ENCODE data around the gene IKZF5. TPM values are rescaled to one million over a fixed set of nuclear protein-coding genes. Genes with fewer than 3 reads are reported as not detected.

IKZF5 gene
- total and polyA plus RNA-seq, 2 experiments from 2014 or later, result 6.9 to 10.5 TPM

DNA sequence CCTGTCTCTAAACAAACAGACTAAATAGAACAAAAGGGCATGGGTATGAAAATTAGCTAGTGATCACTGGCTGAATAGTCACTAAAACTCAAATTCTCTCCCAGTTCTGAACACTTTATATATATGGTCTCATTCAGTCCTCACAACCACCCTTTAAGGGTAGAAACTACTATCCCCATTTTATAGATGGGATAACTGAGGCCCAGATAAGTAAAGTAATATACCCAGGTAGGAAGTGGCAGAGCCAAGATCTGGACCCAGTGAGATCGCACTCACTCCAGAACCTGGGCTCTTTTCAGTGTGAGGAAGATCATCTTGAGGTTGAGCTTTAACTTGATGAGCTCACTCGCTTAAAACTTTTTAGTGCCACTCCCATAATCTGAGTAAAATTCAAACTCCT lies 23.9 kb downstream of the IKZF5 start (continued):
- TF ChIP-seq, protein P1, sequence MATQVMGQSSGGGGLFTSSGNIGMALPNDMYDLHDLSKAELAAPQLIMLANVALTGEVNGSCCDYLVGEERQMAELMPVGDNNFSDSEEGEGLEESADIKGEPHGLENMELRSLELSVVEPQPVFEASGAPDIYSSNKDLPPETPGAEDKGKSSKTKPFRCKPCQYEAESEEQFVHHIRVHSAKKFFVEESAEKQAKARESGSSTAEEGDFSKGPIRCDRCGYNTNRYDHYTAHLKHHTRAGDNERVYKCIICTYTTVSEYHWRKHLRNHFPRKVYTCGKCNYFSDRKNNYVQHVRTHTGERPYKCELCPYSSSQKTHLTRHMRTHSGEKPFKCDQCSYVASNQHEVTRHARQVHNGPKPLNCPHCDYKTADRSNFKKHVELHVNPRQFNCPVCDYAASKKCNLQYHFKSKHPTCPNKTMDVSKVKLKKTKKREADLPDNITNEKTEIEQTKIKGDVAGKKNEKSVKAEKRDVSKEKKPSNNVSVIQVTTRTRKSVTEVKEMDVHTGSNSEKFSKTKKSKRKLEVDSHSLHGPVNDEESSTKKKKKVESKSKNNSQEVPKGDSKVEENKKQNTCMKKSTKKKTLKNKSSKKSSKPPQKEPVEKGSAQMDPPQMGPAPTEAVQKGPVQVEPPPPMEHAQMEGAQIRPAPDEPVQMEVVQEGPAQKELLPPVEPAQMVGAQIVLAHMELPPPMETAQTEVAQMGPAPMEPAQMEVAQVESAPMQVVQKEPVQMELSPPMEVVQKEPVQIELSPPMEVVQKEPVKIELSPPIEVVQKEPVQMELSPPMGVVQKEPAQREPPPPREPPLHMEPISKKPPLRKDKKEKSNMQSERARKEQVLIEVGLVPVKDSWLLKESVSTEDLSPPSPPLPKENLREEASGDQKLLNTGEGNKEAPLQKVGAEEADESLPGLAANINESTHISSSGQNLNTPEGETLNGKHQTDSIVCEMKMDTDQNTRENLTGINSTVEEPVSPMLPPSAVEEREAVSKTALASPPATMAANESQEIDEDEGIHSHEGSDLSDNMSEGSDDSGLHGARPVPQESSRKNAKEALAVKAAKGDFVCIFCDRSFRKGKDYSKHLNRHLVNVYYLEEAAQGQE (IDR thresholded peaks at IDR 0.05; ENCODE audit: unreplicated experiment), result no peak
- TF ChIP-seq POLR2AphosphoS5 (IDR thresholded peaks at IDR 0.05; ENCODE audit: low read depth), result no peak
- no peak for TF ChIP-seq EZH2 (IDR thresholded peaks at IDR 0.05; ENCODE audit: low read depth, unreplicated experiment)
- no peak for TF ChIP-seq ZNF331 (CRISPR knock-in tag; IDR thresholded peaks at IDR 0.05; ENCODE audit: low read depth)
- no peak for TF ChIP-seq STAT1 (IDR thresholded peaks at IDR 0.05; ENCODE audit: unreplicated experiment)
- TF ChIP-seq EZH2phosphoT487 (IDR thresholded peaks at IDR 0.05; ENCODE audit: unreplicated experiment), result no peak

DNA sequence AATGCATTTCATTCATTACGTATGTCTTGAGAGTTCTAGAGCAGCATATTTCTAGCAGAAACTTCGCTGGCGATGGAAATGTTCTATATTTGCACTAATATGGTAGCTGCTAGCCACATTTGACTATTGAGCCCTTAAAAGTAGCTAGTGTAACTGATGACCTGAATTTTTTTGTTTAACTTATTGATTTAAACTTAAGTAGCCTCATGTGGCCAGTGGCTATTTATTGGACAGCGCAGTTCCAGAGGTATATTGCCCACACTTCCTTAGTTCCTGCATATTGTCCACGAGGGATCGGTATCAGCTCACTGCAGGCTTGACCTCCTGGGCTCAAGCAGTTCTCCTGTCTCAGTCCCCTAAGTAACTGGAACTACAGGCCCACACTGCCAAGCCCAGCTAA lies 24.7 kb downstream of the IKZF5 start:
- Mint-ChIP-seq H3K9me3 (no peaks in the 10 kb centered on the region), H3K36me3 (ENCODE audit: low read depth) (peaks cover 5% of the 10 kb centered on the region)
- H3K9me2 ChIP-seq (ENCODE audit: insufficient read depth), result no peaks in the 10 kb centered on the region
- TF ChIP-seq POLR2AphosphoS5 (IDR thresholded peaks at IDR 0.05; ENCODE audit: low read depth), result no peak
- TF ChIP-seq, protein P1 (IDR thresholded peaks at IDR 0.05; ENCODE audit: unreplicated experiment), result no peak
- no peak for TF ChIP-seq JUNB (IDR thresholded peaks at IDR 0.05; ENCODE audit: unreplicated experiment)
- TF ChIP-seq, protein P2, sequence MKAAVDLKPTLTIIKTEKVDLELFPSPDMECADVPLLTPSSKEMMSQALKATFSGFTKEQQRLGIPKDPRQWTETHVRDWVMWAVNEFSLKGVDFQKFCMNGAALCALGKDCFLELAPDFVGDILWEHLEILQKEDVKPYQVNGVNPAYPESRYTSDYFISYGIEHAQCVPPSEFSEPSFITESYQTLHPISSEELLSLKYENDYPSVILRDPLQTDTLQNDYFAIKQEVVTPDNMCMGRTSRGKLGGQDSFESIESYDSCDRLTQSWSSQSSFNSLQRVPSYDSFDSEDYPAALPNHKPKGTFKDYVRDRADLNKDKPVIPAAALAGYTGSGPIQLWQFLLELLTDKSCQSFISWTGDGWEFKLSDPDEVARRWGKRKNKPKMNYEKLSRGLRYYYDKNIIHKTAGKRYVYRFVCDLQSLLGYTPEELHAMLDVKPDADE (IDR thresholded peaks at IDR 0.05), result no peak
- no peak for TF ChIP-seq ZNF114 (CRISPR knock-in tag; IDR thresholded peaks at IDR 0.05)
- TF ChIP-seq, protein P3, sequence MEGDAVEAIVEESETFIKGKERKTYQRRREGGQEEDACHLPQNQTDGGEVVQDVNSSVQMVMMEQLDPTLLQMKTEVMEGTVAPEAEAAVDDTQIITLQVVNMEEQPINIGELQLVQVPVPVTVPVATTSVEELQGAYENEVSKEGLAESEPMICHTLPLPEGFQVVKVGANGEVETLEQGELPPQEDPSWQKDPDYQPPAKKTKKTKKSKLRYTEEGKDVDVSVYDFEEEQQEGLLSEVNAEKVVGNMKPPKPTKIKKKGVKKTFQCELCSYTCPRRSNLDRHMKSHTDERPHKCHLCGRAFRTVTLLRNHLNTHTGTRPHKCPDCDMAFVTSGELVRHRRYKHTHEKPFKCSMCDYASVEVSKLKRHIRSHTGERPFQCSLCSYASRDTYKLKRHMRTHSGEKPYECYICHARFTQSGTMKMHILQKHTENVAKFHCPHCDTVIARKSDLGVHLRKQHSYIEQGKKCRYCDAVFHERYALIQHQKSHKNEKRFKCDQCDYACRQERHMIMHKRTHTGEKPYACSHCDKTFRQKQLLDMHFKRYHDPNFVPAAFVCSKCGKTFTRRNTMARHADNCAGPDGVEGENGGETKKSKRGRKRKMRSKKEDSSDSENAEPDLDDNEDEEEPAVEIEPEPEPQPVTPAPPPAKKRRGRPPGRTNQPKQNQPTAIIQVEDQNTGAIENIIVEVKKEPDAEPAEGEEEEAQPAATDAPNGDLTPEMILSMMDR (conservative IDR thresholded peaks at IDR 0.05; ENCODE audit: low read depth in 2 of 2), result no peak
- TF ChIP-seq CREB1 (CRISPR knock-in tag; IDR thresholded peaks at IDR 0.05; ENCODE audit: low read depth), result no peak

More for the DNA sequence above, 24.7 kb downstream of the IKZF5 start:
- peaks cover 8% of the 10 kb centered on the region for H3K27me3 Mint-ChIP-seq (ENCODE audit: insufficient read depth, low read depth, poor library complexity)
- Histone ChIP-seq H3K36me3 (ENCODE audit: insufficient read depth) (no peaks in the 10 kb centered on the region), H3K27ac (ENCODE audit: low read depth) (no peak overlapping the region), H3K27me3 (ENCODE audit: insufficient read depth) (no peaks in the 10 kb centered on the region), H3K4me2 (no peak overlapping the region), H3F3A (replicated peaks; ENCODE audit: low read depth) (peaks cover 4% of the 10 kb centered on the region), H2AFZ (no peak overlapping the region), H3K79me2 (replicated peaks; ENCODE audit: insufficient read depth) (no peaks in the 10 kb centered on the region), H3K4me1 (ENCODE audit: insufficient read depth) (0 out of 2 replicates have a peak, but pooled peaks cover 3% of the 10 kb centered on the region), H3K4me3 (no peak overlapping the region), H4K20me1 (replicated peaks; ENCODE audit: insufficient read depth) (no peaks in the 10 kb centered on the region; the same call in 1 of the 2 replicates)
- H3K27ac Mint-ChIP-seq, result no peak overlapping the region
- H3K4me3 Mint-ChIP-seq, result no peak overlapping the region
- ATAC-seq (no peak), DNase-seq (ENCODE audit: low spot score) (no peak)
- H3K4me1 Mint-ChIP-seq, result peaks cover 9% of the 10 kb centered on the region

All from GM23338 (cell line).